ENCODE results near the gene ATG101.

DNA sequence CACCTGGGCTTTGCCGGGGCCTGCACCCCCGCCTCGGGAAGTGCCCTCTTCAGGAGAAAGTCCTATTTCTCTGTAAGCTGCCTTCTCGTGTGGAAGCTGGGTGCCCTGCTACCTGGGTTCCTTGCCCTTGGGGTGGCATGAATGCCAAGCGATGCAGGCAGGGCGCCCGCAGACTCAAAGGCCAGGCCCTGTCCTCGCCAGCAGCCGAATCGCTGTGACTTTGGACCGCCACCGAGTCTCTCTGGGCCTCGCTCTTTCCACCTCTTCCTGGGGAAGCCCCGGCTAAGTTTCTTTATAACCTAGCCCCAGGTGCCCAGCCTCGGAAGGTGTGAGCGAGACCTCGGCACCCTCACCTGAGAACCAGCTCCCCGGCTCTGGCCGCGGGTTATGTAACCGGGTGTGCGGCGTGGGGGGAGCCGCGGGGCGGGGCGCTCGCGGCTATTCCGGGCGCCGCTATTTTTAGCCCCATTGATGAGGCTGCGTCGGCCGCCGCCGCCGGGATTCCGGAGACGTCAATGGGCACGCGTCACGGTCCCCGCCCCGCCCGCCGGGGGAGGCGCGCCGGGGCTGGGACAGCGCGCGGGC is 33.1 kb upstream of the ATG101 start:
- TF ChIP-seq, protein P1, sequence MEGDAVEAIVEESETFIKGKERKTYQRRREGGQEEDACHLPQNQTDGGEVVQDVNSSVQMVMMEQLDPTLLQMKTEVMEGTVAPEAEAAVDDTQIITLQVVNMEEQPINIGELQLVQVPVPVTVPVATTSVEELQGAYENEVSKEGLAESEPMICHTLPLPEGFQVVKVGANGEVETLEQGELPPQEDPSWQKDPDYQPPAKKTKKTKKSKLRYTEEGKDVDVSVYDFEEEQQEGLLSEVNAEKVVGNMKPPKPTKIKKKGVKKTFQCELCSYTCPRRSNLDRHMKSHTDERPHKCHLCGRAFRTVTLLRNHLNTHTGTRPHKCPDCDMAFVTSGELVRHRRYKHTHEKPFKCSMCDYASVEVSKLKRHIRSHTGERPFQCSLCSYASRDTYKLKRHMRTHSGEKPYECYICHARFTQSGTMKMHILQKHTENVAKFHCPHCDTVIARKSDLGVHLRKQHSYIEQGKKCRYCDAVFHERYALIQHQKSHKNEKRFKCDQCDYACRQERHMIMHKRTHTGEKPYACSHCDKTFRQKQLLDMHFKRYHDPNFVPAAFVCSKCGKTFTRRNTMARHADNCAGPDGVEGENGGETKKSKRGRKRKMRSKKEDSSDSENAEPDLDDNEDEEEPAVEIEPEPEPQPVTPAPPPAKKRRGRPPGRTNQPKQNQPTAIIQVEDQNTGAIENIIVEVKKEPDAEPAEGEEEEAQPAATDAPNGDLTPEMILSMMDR (IDR thresholded peaks at IDR 0.05), result peak in 2 of 4 experiments; percentile 12 to 25
- peak; percentile 68 to 74 for TF ChIP-seq POLR2A (IDR thresholded peaks at IDR 0.05)

Measured in uterus (tissue), 2 donors.